IMR-90 (cell line): ENCODE data around the gene PRKACA. TPM values are rescaled to one million over a fixed set of nuclear protein-coding genes. Genes with fewer than 3 reads are reported as not detected.

Source experiments
- ATAC-seq: fragments of 200-7000 bp; cut with Tn5 transposase; 2 replicates; pipeline ENCODE4 v1.9.1; 2020; ENCODE audit warnings: low read depth, mild to moderate bottlenecking, moderate library complexity
- BruUV-seq: library from RNA; stranded (reverse); fragments of 400-500 nt; replicated peaks from 2 replicates; lab custom pipeline; 2021; lab: Mats Ljungman, UMichigan
- CTCF ChIA-PET: fragments of 300-600 bp; formaldehyde crosslinking; extraction: SDS; loops from one replicate; lab custom pipeline; 2021; ENCODE audit warnings: antibody characterized with exemption; lab: Yijun Ruan, JAX
- POLR2A ChIA-PET: fragments of 300-600 bp; sonication (Branson Sonifier 250); formaldehyde crosslinking; loops from one replicate; lab custom pipeline; 2022; ENCODE audit warnings: antibody characterized with exemption; ENCODE audit not compliant: unreplicated experiment; lab: Charles Lee
- DNase-seq: peaks from one replicate; pipeline ENCODE4 v3.0.0; 2013
- H2AFZ ChIP-seq: replicated peaks from 2 replicates; pipeline ENCODE3; 2013; ENCODE audit warnings: low read length, mild to moderate bottlenecking; ENCODE audit not compliant: poor library complexity
- H2AK5ac ChIP-seq: 2 replicates; pipeline ENCODE4 v1.6.1; 2013; ENCODE audit warnings: low read depth, low read length, inconsistent platforms
- H2AK9ac ChIP-seq: replicated peaks from 2 replicates; pipeline ENCODE3; 2013; ENCODE audit warnings: mild to moderate bottlenecking, low read depth, low read length, moderate library complexity; ENCODE audit not compliant: poor library complexity
- H2BK120ac ChIP-seq: 2 replicates; pipeline ENCODE4 v1.6.1; 2013; ENCODE audit warnings: low read depth, low read length, inconsistent platforms
- H2BK15ac ChIP-seq: 3 replicates; pipeline ENCODE4 v1.6.1; 2013; ENCODE audit warnings: low read depth, low read length, inconsistent platforms
- H2BK20ac ChIP-seq: 2 replicates; pipeline ENCODE4 v1.6.1; 2013; ENCODE audit warnings: low read depth, mild to moderate bottlenecking, inconsistent platforms, low read length, moderate library complexity
- H2BK5ac ChIP-seq: 2 replicates; pipeline ENCODE4 v1.6.1; 2013; ENCODE audit warnings: mild to moderate bottlenecking, low read depth, low read length, inconsistent platforms; ENCODE audit not compliant: poor library complexity, severe bottlenecking
- H3K14ac ChIP-seq: replicated peaks from 2 replicates; pipeline ENCODE4 v1.6.1; 2013; ENCODE audit warnings: low read depth, low read length, inconsistent platforms
- H3K18ac ChIP-seq: 2 replicates; pipeline ENCODE4 v1.6.1; 2013; ENCODE audit warnings: low read depth, low read length, control low read depth
- H3K23ac ChIP-seq: 2 replicates; pipeline ENCODE4 v1.6.1; 2013; ENCODE audit warnings: low read depth, low read length, inconsistent platforms
- H3K27ac ChIP-seq: 2 replicates; pipeline ENCODE4 v1.5.1; 2013; ENCODE audit warnings: mild to moderate bottlenecking, control low read depth, low read length; ENCODE audit not compliant: insufficient read depth
- H3K27me3 ChIP-seq: 2 replicates; pipeline ENCODE4 v1.6.1; 2013; ENCODE audit warnings: low read length; ENCODE audit not compliant: control insufficient read depth, insufficient read depth
- H3K36me3 ChIP-seq: 2 replicates; pipeline ENCODE4 v1.6.1; 2013; ENCODE audit warnings: low read length, mixed read lengths; ENCODE audit not compliant: control insufficient read depth, insufficient read depth
- H3K4ac ChIP-seq: 2 replicates; pipeline ENCODE4 v1.6.1; 2013; ENCODE audit warnings: low read depth, low read length, inconsistent platforms
- H3K4me1 ChIP-seq: 2 replicates; pipeline ENCODE4 v1.6.1; 2013; ENCODE audit warnings: low read length, mixed read lengths; ENCODE audit not compliant: control insufficient read depth, insufficient read depth
- H3K4me2 ChIP-seq: 2 replicates; pipeline ENCODE4 v1.6.1; 2013; ENCODE audit warnings: low read depth, mild to moderate bottlenecking, control low read depth, low read length, moderate library complexity
- H3K4me3 ChIP-seq: 2 replicates; pipeline ENCODE4 v1.5.1; 2013; ENCODE audit warnings: low read depth, mild to moderate bottlenecking, control low read depth, low read length, moderate library complexity; ENCODE audit not compliant: insufficient read depth
- H3K56ac ChIP-seq: 2 replicates; pipeline ENCODE4 v1.6.1; 2013; ENCODE audit warnings: low read length, inconsistent platforms; ENCODE audit not compliant: insufficient read depth; ENCODE audit errors: extremely low read depth
- H3K79me1 ChIP-seq, 2 experiments: 2 replicates each; pipeline ENCODE4 v1.6.1; 2013; ENCODE audit warnings: low read length in 2 of 2, inconsistent platforms in 1 of 2, low read depth in 1 of 2
- H3K9ac ChIP-seq: 2 replicates; pipeline ENCODE4 v1.6.1; 2013; ENCODE audit warnings: low read depth, low read length, control low read depth
- H3K9me1 ChIP-seq: 2 replicates; pipeline ENCODE4 v1.6.1; 2013; ENCODE audit warnings: low read length, inconsistent platforms; ENCODE audit not compliant: insufficient read depth
- H3K9me3 ChIP-seq: 2 replicates; pipeline ENCODE4 v1.6.1; 2013; ENCODE audit warnings: low read length; ENCODE audit not compliant: control insufficient read depth, insufficient read depth
- H4K20me1 ChIP-seq: 2 replicates; pipeline ENCODE4 v1.6.1; 2013; ENCODE audit warnings: low read length, inconsistent platforms; ENCODE audit not compliant: insufficient read depth
- H4K5ac ChIP-seq: 2 replicates; pipeline ENCODE4 v1.6.1; 2013; ENCODE audit warnings: mild to moderate bottlenecking, low read depth, low read length, control low read depth
- H4K8ac ChIP-seq, 2 experiments: 2 replicates each; pipeline ENCODE4 v1.6.1; 2013; ENCODE audit warnings: low read depth in 2 of 2, low read length in 2 of 2, control low read depth in 1 of 2, inconsistent platforms in 1 of 2
- H4K91ac ChIP-seq: 2 replicates; pipeline ENCODE4 v1.6.1; 2013; ENCODE audit warnings: low read depth, low read length, inconsistent platforms; ENCODE audit not compliant: insufficient read depth
- BHLHE40 ChIP-seq: fragments of 150-350 bp; IDR thresholded peaks from 2 replicates; pipeline ENCODE4 v1.6.1; 2016; ENCODE audit warnings: mild to moderate bottlenecking, low read depth, low read length
- CEBPB ChIP-seq: IDR thresholded peaks from 2 replicates; pipeline ENCODE4 v1.6.1; 2012; ENCODE audit warnings: low read depth, low read length, improper control_type of control experiment
- CHD1 ChIP-seq: IDR thresholded peaks from 2 replicates; pipeline ENCODE4 v1.6.1; 2012; ENCODE audit warnings: low read depth, low read length, improper control_type of control experiment
- ELK1 ChIP-seq: fragments of 150-350 bp; IDR thresholded peaks from 2 replicates; pipeline ENCODE4 v1.6.1; 2016; ENCODE audit warnings: low read depth, mild to moderate bottlenecking, low read length, moderate library complexity, borderline replicate concordance
- FOS ChIP-seq: fragments of 150-350 bp; IDR thresholded peaks from 2 replicates; pipeline ENCODE4 v1.6.1; 2016; ENCODE audit warnings: low read depth, low read length
- MAFK ChIP-seq: IDR thresholded peaks from 2 replicates; pipeline ENCODE4 v1.6.1; 2012; ENCODE audit warnings: low read depth, low read length, improper control_type of control experiment
- MXI1 ChIP-seq: IDR thresholded peaks from 2 replicates; pipeline ENCODE4 v1.6.1; 2012; ENCODE audit warnings: low read depth, mild to moderate bottlenecking, low read length, moderate library complexity, borderline replicate concordance
- NFE2L2 ChIP-seq: fragments of 150-350 bp; IDR thresholded peaks from 2 replicates; pipeline ENCODE4 v1.6.1; 2016; ENCODE audit warnings: low read depth, mild to moderate bottlenecking, low read length
- SMC3 ChIP-seq: fragments of 150-350 bp; IDR thresholded peaks from 2 replicates; pipeline ENCODE4 v1.6.1; 2016; ENCODE audit warnings: low read depth, mild to moderate bottlenecking, antibody characterized with exemption, low read length, moderate library complexity
- WGBS, 2 experiments: methylation state at CpG; one replicate each; pipeline versions ENCODE4 v1.1.5 to v1.1.7; 2013; ENCODE audit warnings: missing lambda C conversion rate in 2 of 2; ENCODE audit not compliant: insufficient read length in 1 of 2; ENCODE audit errors: extremely low coverage in 2 of 2; 5-methylcytosine and 5-hydroxymethylcytosine counted together
- dilution Hi-C: fragments of 300-500 bp; cut with HindIII; formaldehyde crosslinking; loops from one replicate; pipeline ENCODE4 v1.14.3; 2018; ENCODE audit warnings: low sequenced_read_pairs; ENCODE audit not compliant: unreplicated experiment
- in situ Hi-C: fragments of 300-500 bp; cut with MboI; formaldehyde crosslinking; loops from 3 replicates; pipeline ENCODE4 v1.14.3; 2019; ENCODE audit warnings: low sequenced_read_pairs, inconsistent platforms, mixed read lengths
- intact Hi-C: fragments of 100-400 bp; cut with micrococcal nuclease; formaldehyde crosslinking; loops from 2 replicates; pipeline ENCODE4 v1.10.0; 2022
- polyA plus RNA-seq, 3 experiments: library from polyadenylated mRNA; depleted of rRNA; stranded (reverse); fragments of >200 nt; gene quantifications; 2 replicates each; pipeline ENCODE4 v1.2.3, GENCODE V29; 2012; ENCODE audit warnings: low replicate concordance in 1 of 3
- total RNA-seq: library from RNA; depleted of rRNA; stranded (reverse); fragments of >200 nt; gene quantifications from 2 replicates; pipeline ENCODE4 v1.2.3, GENCODE V29; 2012
- TF ChIP-seq, protein P1 (sequence below): conservative IDR thresholded peaks from 2 replicates; pipeline ENCODE4 v1.5.1; 2012; ENCODE audit warnings: mild to moderate bottlenecking, low read depth, low read length, improper control_type of control experiment
- TF ChIP-seq, protein P2 (sequence below): fragments of 150-350 bp; IDR thresholded peaks from 2 replicates; pipeline ENCODE4 v1.6.1; 2017; ENCODE audit warnings: mild to moderate bottlenecking, antibody characterized with exemption, low read length, low read depth

The PRKACA gene
- total and polyA plus RNA-seq, 2 of the 4 experiments (the other 2 are of a cell fraction) = 18.1 to 94.5 TPM

DNA sequence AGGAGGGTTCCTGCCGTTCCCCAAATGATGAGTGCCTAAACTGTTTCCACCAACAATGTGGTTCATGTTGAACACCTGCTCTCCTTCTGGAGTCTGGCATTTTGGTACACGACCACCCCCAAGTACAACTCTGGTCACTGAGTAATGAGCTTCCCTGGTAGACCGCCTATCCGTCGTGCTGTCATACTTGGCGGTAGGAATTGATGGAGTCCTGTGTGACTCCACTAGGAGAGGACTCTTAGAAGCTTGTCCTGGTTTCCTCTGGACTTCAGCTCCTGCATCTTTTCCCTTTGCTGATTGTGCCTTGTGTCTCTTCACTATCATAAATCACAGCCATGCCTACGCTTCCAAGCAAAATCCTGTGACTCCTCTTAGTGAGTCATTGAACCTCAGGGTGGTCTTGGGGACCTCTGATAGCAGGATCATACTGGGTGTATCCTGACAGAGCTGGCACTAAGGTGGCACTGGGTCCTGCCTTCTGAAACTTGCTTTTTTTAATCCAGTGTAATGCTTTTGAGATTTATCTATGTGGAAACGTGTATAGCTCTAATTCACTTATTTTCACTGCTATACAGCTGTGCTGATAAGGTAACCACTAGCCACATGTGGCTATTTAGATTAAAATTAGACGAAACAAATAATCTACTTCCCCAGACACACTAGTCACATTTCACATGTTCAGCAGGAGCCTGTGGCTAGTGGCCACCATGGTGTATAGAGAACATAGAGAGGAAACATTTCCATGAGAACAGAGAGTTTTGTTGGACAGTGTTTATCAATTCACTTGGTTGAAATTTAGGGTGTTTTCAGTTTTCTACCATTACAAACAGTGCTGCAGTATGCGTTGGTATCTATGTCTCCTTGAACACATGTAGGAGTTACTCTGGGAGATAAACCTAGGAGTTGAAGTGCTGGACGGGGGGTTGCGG, 25.0 kb upstream of the PRKACA start (continued):
- TF ChIP-seq SMC3 (no peak), FOS (no peak)

GRCh38 chr19:14141041-14141440, 23.5 kb upstream of the PRKACA start:
- no peak overlapping the region for H3K4me3 ChIP-seq
- no peak overlapping the region for H3K18ac ChIP-seq
- WGBS, 2 experiments = no CpG with 5 or more reads among the region's 8 CpGs
- H2BK5ac ChIP-seq = no peak overlapping the region
- ATAC-seq = no peak
- H2BK20ac ChIP-seq = no peak overlapping the region
- no peak overlapping the region for H2BK120ac ChIP-seq
- dilution Hi-C loops (no loop called here), in situ Hi-C loops (no loop called here), intact Hi-C loops (no loop called here)
- H3K9me3 ChIP-seq = no peaks in the 10 kb centered on the region
- DNase-seq = no peak
- H3K9me1 ChIP-seq = peaks cover 2% of the 10 kb centered on the region; the same call in 1 of the 2 replicates
- H2AK9ac ChIP-seq = no peak overlapping the region
- H3K4me1 ChIP-seq = peaks cover 6% of the 10 kb centered on the region
- no peak overlapping the region for H3K56ac ChIP-seq
- no peak overlapping the region for H4K8ac ChIP-seq
- no peak overlapping the region for H2AFZ ChIP-seq
- no peak overlapping the region for H4K5ac ChIP-seq
- no peak overlapping the region for H2AK5ac ChIP-seq
- H3K27ac ChIP-seq = no peak overlapping the region
- no peak overlapping the region for H3K14ac ChIP-seq
- H3K9ac ChIP-seq = no peak overlapping the region
- ChIA-PET POLR2A (interaction anchor here (0.7 kb wide), 1 partner anchor 254 kb away, joined by 4 read pairs; no protein-coding TSS in a partner anchor), CTCF (interaction anchor here (0.6 kb wide), 1 partner anchor 253 kb away, joined by 3 read pairs; no protein-coding TSS in a partner anchor)
- no peak overlapping the region for H4K91ac ChIP-seq
- no peak overlapping the region for H3K4ac ChIP-seq
- H3K27me3 ChIP-seq = no peaks in the 10 kb centered on the region
- no TSS peak for BruUV-seq
- no peaks in the 10 kb centered on the region for H3K36me3 ChIP-seq
- H4K20me1 ChIP-seq = peaks cover 9% of the 10 kb centered on the region; the same call in 1 of the 2 replicates
- no peak overlapping the region for H3K23ac ChIP-seq
- peaks cover 26 to 38% of the 10 kb centered on the region in 2 experiments for H3K79me1 ChIP-seq
- no peak overlapping the region for H3K4me2 ChIP-seq
- H2BK15ac ChIP-seq = no peak overlapping the region
- TF ChIP-seq, protein P1, sequence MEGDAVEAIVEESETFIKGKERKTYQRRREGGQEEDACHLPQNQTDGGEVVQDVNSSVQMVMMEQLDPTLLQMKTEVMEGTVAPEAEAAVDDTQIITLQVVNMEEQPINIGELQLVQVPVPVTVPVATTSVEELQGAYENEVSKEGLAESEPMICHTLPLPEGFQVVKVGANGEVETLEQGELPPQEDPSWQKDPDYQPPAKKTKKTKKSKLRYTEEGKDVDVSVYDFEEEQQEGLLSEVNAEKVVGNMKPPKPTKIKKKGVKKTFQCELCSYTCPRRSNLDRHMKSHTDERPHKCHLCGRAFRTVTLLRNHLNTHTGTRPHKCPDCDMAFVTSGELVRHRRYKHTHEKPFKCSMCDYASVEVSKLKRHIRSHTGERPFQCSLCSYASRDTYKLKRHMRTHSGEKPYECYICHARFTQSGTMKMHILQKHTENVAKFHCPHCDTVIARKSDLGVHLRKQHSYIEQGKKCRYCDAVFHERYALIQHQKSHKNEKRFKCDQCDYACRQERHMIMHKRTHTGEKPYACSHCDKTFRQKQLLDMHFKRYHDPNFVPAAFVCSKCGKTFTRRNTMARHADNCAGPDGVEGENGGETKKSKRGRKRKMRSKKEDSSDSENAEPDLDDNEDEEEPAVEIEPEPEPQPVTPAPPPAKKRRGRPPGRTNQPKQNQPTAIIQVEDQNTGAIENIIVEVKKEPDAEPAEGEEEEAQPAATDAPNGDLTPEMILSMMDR = no peak
- TF ChIP-seq CHD1 (no peak), ELK1 (no peak), MXI1 (no peak), SMC3 (no peak), FOS (no peak), BHLHE40 (no peak), MAFK (no peak), CEBPB (no peak), NFE2L2 (no peak)
- TF ChIP-seq, protein P2, sequence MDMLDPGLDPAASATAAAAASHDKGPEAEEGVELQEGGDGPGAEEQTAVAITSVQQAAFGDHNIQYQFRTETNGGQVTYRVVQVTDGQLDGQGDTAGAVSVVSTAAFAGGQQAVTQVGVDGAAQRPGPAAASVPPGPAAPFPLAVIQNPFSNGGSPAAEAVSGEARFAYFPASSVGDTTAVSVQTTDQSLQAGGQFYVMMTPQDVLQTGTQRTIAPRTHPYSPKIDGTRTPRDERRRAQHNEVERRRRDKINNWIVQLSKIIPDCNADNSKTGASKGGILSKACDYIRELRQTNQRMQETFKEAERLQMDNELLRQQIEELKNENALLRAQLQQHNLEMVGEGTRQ = no peak
